ENCODE measurements around the gene BCAP29. TPM values are rescaled to one million over a fixed set of nuclear protein-coding genes. Genes with fewer than 3 reads are reported as not detected.

BCAP29 gene
- total and polyA plus RNA-seq, 2 experiments from 2014 or later: 35.9 to 44.2 TPM

DNA sequence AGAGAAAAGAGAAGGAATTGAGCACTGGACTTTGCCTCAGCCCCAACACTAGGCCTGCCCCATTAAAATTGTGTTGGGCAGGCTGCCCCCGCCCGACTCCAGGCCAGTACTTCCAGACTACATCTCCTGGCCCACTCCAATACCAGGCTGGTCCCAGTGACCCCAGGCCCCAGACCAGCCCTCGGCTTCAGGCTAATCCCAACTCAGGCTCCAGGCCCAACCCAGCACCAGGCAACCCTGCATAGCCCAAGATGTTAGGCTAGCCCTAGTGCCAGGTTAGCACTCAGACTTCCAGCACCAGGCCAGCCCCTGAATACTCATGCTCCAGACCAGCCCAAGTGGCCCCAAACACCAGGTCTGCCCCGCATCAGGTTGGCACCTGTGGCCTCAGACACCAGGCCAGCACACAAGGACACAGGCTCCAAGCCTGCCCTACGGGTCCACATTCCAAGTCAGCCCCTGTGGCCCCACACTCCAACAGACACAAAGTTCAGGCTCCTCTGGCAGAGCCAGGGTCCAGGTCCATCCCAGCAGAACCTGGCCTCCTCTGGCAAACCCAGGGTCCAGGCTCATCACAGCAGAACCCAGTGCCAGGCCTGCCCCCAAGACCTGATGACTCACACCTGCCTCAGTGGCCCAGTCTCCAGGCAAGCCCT is 36.6 kb upstream of the BCAP29 start:
- no peak for DNase-seq (ENCODE audit: low read depth in 1 of 2, low spot score in 1 of 2)
- Histone ChIP-seq H3K4me1 (ENCODE audit: low read depth) (no peaks in the 10 kb centered on the region), H3K27ac (no peak overlapping the region), H3K27me3 (no peaks in the 10 kb centered on the region), H3K4me3 (no peak overlapping the region), H3K36me3 (no peaks in the 10 kb centered on the region), H3K9me3 (ENCODE audit: low read depth) (no peaks in the 10 kb centered on the region)
- TF ChIP-seq, protein P1, sequence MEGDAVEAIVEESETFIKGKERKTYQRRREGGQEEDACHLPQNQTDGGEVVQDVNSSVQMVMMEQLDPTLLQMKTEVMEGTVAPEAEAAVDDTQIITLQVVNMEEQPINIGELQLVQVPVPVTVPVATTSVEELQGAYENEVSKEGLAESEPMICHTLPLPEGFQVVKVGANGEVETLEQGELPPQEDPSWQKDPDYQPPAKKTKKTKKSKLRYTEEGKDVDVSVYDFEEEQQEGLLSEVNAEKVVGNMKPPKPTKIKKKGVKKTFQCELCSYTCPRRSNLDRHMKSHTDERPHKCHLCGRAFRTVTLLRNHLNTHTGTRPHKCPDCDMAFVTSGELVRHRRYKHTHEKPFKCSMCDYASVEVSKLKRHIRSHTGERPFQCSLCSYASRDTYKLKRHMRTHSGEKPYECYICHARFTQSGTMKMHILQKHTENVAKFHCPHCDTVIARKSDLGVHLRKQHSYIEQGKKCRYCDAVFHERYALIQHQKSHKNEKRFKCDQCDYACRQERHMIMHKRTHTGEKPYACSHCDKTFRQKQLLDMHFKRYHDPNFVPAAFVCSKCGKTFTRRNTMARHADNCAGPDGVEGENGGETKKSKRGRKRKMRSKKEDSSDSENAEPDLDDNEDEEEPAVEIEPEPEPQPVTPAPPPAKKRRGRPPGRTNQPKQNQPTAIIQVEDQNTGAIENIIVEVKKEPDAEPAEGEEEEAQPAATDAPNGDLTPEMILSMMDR (IDR thresholded peaks at IDR 0.05; ENCODE audit: low read depth, low read length): no peak

DNA sequence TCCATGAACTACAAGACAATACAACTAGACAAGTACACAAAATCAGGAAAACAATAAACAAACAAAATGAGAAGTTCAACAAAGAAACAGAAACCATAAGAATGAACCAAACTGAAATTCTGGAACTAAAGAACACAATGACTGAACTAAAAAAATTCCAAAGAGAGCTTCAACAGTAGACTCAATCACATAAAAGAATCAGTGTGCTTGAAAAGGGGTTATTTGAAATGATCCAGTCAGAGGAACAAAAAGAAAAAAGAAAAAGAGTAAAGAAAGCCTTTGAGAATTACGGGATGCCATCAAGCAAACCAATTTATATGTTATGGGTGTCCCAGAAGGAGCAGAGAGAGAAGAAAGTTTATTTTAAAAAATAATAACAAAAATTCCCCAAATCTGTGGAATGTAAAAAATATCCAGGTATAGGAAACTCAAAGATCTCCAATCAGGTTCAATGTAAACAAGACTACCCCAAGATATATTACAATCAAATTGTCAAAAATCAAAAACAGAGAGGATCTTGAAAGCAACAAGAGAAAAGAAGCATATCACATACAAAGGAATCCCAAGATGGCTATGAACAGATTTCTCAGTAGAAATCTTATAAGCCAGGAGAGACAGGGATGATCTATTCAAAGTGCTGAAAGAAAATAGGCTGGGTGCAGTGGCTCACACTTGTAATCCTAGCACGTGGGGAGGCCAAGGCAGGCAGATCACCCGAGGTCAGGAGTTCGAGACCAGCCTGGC is 35.0 kb upstream of the BCAP29 start:
- H3K36me3 ChIP-seq: no peaks in the 10 kb centered on the region
- TF ChIP-seq, protein P1 (IDR thresholded peaks at IDR 0.05; ENCODE audit: low read depth, low read length): no peak
- no peaks in the 10 kb centered on the region for H3K9me3 ChIP-seq (ENCODE audit: low read depth)
- no peak for DNase-seq (ENCODE audit: low read depth in 1 of 2, low spot score in 1 of 2)
- H3K27ac ChIP-seq: no peak overlapping the region
- no peak overlapping the region for H3K4me3 ChIP-seq
- no peaks in the 10 kb centered on the region for H3K27me3 ChIP-seq
- no peaks in the 10 kb centered on the region for H3K4me1 ChIP-seq (ENCODE audit: low read depth)

GRCh38 chr7:107551936-107552335 is 28.1 kb upstream of the BCAP29 start:
- H3K4me3 ChIP-seq: no peak overlapping the region
- no peak for DNase-seq (ENCODE audit: low read depth in 1 of 2, low spot score in 1 of 2)
- no peaks in the 10 kb centered on the region for H3K4me1 ChIP-seq (ENCODE audit: low read depth)

GRCh38 chr7:107555893-107556292 is 24.2 kb upstream of the BCAP29 start:
- Histone ChIP-seq H3K9me3 (ENCODE audit: low read depth) (no peaks in the 10 kb centered on the region), H3K4me3 (no peak overlapping the region), H3K27ac (no peak overlapping the region), H3K27me3 (no peaks in the 10 kb centered on the region), H3K36me3 (peaks cover 17% of the 10 kb centered on the region), H3K4me1 (ENCODE audit: low read depth) (no peaks in the 10 kb centered on the region)
- TF ChIP-seq, protein P1 (IDR thresholded peaks at IDR 0.05; ENCODE audit: low read depth, low read length): no peak
- DNase-seq (ENCODE audit: low read depth in 1 of 2, low spot score in 1 of 2): no peak

More at GRCh38 chr7:107551936-107552335, 28.1 kb upstream of the BCAP29 start:
- Histone ChIP-seq H3K27ac (no peak overlapping the region), H3K27me3 (no peaks in the 10 kb centered on the region), H3K9me3 (ENCODE audit: low read depth) (no peaks in the 10 kb centered on the region), H3K36me3 (peaks cover 15% of the 10 kb centered on the region)
- TF ChIP-seq, protein P1 (IDR thresholded peaks at IDR 0.05; ENCODE audit: low read depth, low read length): no peak

GRCh38 chr7:107559864-107560263 is 20.2 kb upstream of the BCAP29 start:
- TF ChIP-seq, protein P1 (IDR thresholded peaks at IDR 0.05; ENCODE audit: low read depth, low read length): no peak
- no peak overlapping the region for H3K4me3 ChIP-seq
- no peaks in the 10 kb centered on the region for H3K9me3 ChIP-seq (ENCODE audit: low read depth)
- peaks cover 8% of the 10 kb centered on the region for H3K4me1 ChIP-seq (ENCODE audit: low read depth)
- no peaks in the 10 kb centered on the region for H3K27me3 ChIP-seq
- peak in 1 of 2 donors; percentile 69 for DNase-seq (ENCODE audit: low read depth in 1 of 2, low spot score in 1 of 2)
- no peak overlapping the region for H3K27ac ChIP-seq
- peaks cover 7% of the 10 kb centered on the region for H3K36me3 ChIP-seq
